SK-N-MC (cell line): ENCODE measurements around the gene ZNF784.

ENCODE experiments used
- EZH2 ChIP-seq: fragments of 200-600 bp; sonication (generic); IDR thresholded peaks from one replicate; pipeline ENCODE4 v1.6.1; 2017; ENCODE audit warnings: antibody characterized with exemption
- POLR2AphosphoS5 ChIP-seq: IDR thresholded peaks from 2 replicates; pipeline ENCODE4 v1.6.1; 2012; ENCODE audit warnings: mild to moderate bottlenecking, low read depth, low read length, borderline replicate concordance

DNA sequence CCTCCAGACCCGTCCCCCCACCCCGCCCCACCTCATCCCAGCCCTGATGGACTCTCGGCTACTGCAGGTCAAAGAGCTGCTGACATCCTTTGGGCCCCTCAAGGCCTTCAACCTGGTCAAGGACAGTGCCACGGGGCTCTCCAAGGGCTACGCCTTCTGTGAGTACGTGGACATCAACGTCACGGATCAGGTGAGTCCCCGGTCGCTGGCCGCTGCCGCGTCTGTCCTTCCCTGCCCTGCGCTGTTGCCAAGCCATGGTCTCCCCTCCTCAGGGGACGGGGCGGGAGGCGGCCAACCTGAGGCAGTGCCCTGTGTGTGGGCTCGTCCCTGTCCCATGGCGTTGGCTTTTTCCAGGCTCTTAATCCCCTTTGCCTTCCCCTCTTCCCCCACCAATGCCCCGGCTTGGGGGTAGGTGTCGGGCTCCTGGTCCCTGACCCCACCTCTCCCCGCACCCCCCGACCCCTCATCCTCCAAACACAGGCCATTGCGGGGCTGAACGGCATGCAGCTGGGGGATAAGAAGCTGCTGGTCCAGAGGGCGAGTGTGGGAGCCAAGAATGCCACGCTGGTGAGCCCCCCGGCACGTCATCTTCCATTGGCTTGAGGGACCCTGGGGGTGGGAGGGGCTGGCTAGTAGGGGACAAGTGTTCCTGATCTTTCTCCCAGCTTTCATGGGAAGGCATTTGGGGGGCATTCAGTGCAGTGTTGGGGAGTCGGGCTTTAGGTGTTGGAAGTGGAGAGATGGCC is 44.4 kb upstream of the ZNF784 start:
- TF ChIP-seq POLR2AphosphoS5 (no peak), EZH2 (no peak)
